ENCODE results near the gene MAU2.

- TF ChIP-seq CTCF (IDR thresholded peaks at IDR 0.05 in 2 of 3, conservative IDR thresholded peaks at IDR 0.05 in 1 of 3; ENCODE audit: control insufficient read depth in 2 of 3, extremely low read depth in 1 of 3, insufficient read depth in 1 of 3, low read depth in 3 of 3, low read length in 3 of 3) = no peak
- TF ChIP-seq ATF2 (IDR thresholded peaks at IDR 0.05; ENCODE audit: low read length) = no peak
- TF ChIP-seq POLR2A (IDR thresholded peaks at IDR 0.05; ENCODE audit: low read depth, low read length) = no peak
- no peak for TF ChIP-seq CBFB (IDR thresholded peaks at IDR 0.05; ENCODE audit: low read depth)
- no peak for TF ChIP-seq SIN3A (IDR thresholded peaks at IDR 0.05; ENCODE audit: low read depth, low read length)
- no peak for TF ChIP-seq GATAD2B (conservative IDR thresholded peaks at IDR 0.05; ENCODE audit: low read depth)
- TF ChIP-seq ZNF207 (IDR thresholded peaks at IDR 0.05; ENCODE audit: borderline replicate concordance) = no peak
- TF ChIP-seq SUZ12 (IDR thresholded peaks at IDR 0.05; ENCODE audit: unreplicated experiment) = no peak
- no peak for TF ChIP-seq ZSCAN29 (IDR thresholded peaks at IDR 0.05)
- no peak for TF ChIP-seq ZZZ3 (IDR thresholded peaks at IDR 0.05; ENCODE audit: control insufficient read depth, insufficient read length, low read depth)
- TF ChIP-seq YY1 (IDR thresholded peaks at IDR 0.05; ENCODE audit: low read depth, low read length) = no peak
These were observed 24.6 kb downstream of the MAU2 start for GRCh38 chr19:19345232-19345631.
